K562 treated with DMSO at 1 percent for 48 hours (cell line): Measurements from ENCODE around the gene AMN1. TPM values are rescaled to one million over a fixed set of nuclear protein-coding genes. Genes with fewer than 3 reads are reported as not detected.

Experiments
- total RNA-seq: library from RNA; unstranded; fragments of 300-600 nt; gene quantifications from 2 replicates; pipeline ENCODE4 v1.2.3, GENCODE V29; 2022; ENCODE audit warnings: low replicate concordance; ENCODE audit errors: extremely low read depth

The AMN1 gene
- not detected in 2 replicates for total RNA-seq

GRCh38 chr12:31728917-31729640, at the start of gene AMN1:
AMN1 (minus strand) TSS chr12:31729021; CDS start chr12:31729008, 13 bp downstream.

DNA sequence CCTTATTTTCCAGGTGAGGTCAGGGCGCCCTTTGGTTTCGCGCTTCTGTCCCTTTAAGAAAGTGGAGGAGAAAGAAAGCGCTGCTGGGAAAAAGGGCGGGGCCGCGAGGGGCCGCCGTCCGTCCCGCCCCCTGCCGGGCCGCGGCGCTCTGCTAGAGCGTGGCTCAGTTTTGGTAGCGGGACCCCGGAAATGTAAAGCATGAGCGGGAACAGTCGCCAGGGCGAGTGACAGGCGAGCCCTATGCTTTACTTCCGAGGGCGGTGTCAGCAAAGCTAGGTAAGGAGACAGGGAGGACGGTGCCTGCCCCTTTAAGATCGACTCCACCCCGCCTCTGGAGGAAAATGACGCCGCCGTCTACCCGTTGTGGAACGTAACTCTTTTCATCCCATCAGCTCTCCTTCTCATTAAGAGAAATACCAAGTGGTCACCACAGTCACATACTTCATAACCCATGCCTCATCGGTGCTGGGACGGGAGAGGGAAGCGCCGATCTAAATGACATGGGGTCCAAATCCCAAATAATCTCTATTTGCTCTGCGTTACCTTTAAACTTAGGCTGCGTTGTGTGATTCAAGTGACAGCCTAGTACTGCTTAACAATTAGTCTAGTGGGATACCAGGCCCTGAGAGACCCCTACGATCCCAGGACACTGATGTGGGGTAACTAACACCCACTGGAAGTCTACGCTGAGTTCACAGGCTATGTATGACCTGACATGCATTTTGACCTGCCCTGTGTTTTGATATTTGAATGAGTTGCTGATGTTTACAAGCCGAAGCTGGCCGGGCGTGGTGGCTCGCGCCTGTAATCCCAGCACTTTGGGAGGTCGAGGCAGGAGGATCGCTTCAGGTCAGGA, 69.5 kb downstream of the AMN1 start, which contains the start of gene ETFBKMT:
TSS of gene ETFBKMT (plus strand) at position 602 of the 856 bp plus-strand sequence. CDS start 2,266 bp downstream, outside the sequence.

Other genes with a start within 250 kb of the AMN1 start
- gene DENND5B, start 137.9 kb downstream of the AMN1 start, total RNA-seq = not detected in 2 replicates
- gene ETFBKMT, start 69.3 kb downstream of the AMN1 start, total RNA-seq = not detected in 2 replicates
- not detected in 2 replicates for gene RESF1, start 230.4 kb upstream of the AMN1 start, total RNA-seq